ENCODE measurements around the gene M1AP. TPM values are rescaled to one million over a fixed set of nuclear protein-coding genes. Genes with fewer than 3 reads are reported as not detected.

Gene M1AP
- total and polyA plus RNA-seq, 9 of the 15 experiments (the other 6 are each of a cell fraction or from before 2014, with no cell fraction given), result 0.06 to 0.33 (median 0.11) TPM; not detected in 4

GRCh38 chr2:74553892-74554819 lies 94.0 kb downstream of the M1AP start, which contains the start of the genes DOK1 and LOXL3 (continued):
- TF ChIP-seq HINFP (tag; conservative IDR thresholded peaks at IDR 0.05; ENCODE audit: low read depth) (no peak), E2F3 (CRISPR knock-in tag; IDR thresholded peaks at IDR 0.05) (peak; percentile 85; the same call in 1 of the 2 replicates), ZNF668 (CRISPR knock-in tag; IDR thresholded peaks at IDR 0.05) (no peak), CHD1 (IDR thresholded peaks at IDR 0.05; ENCODE audit: low read length) (no peak), WHSC1 (IDR thresholded peaks at IDR 0.05; ENCODE audit: low read length) (no peak), CREB3 (tag; conservative IDR thresholded peaks at IDR 0.05; ENCODE audit: low read depth) (no peak), BHLHE40 (IDR thresholded peaks at IDR 0.05; ENCODE audit: low read length) (no peak), RB1 (IDR thresholded peaks at IDR 0.05; ENCODE audit: low read depth) (peak; percentile 97), CUX1 (CRISPR knock-in tag; IDR thresholded peaks at IDR 0.05) (no peak), ZNF232 (CRISPR knock-in tag; IDR thresholded peaks at IDR 0.05) (no peak), ZNF644 (tag; IDR thresholded peaks at IDR 0.05; ENCODE audit: low read depth) (no peak), ELF2 (CRISPR knock-in tag; IDR thresholded peaks at IDR 0.05) (no peak), ZNF764 (CRISPR knock-in tag; IDR thresholded peaks at IDR 0.05; ENCODE audit: low read depth) (no peak), NCOA1 (IDR thresholded peaks at IDR 0.05; ENCODE audit: low read depth) (peak; percentile 99), HIVEP1 (CRISPR knock-in tag; IDR thresholded peaks at IDR 0.05) (no peak), OTX1 (CRISPR knock-in tag; IDR thresholded peaks at IDR 0.05) (no peak), TRIM28 (IDR thresholded peaks at IDR 0.05) (no peak)
- TF ChIP-seq, protein P1, sequence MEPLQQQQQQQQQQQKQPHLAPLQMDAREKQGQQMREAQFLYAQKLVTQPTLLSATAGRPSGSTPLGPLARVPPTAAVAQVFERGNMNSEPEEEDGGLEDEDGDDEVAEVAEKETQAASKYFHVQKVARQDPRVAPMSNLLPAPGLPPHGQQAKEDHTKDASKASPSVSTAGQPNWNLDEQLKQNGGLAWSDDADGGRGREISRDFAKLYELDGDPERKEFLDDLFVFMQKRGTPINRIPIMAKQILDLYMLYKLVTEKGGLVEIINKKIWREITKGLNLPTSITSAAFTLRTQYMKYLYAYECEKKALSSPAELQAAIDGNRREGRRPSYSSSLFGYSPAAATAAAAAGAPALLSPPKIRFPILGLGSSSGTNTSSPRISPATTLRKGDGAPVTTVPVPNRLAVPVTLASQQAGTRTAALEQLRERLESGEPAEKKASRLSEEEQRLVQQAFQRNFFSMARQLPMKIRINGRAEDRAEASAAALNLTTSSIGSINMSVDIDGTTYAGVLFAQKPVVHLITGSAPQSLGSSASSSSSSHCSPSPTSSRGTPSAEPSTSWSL (CRISPR knock-in tag; IDR thresholded peaks at IDR 0.05; ENCODE audit: borderline replicate concordance), result no peak
